KMS-11 (cell line): ENCODE results near the gene RASAL2.
A peak's percentile ranks its signal among the peaks of the same experiment; 100 is the strongest.

ENCODE experiments used
- H2AFZ ChIP-seq: fragments of 200-600 bp; sonication (generic); 2 replicates; pipeline ENCODE4 v1.6.1; 2016; ENCODE audit warnings: antibody characterized with exemption, mixed run types, low read depth
- H3K27ac ChIP-seq: fragments of 200-600 bp; sonication (generic); 2 replicates; pipeline ENCODE4 v1.6.1; 2016; ENCODE audit warnings: mild to moderate bottlenecking, mixed run types
- H3K27me3 ChIP-seq: fragments of 200-600 bp; sonication (generic); 2 replicates; pipeline ENCODE4 v1.6.1; 2017; ENCODE audit warnings: mild to moderate bottlenecking, low read depth, mixed run types, moderate library complexity; ENCODE audit not compliant: insufficient read depth
- H3K36me3 ChIP-seq: fragments of 200-600 bp; sonication (generic); 2 replicates; pipeline ENCODE4 v1.6.1; 2017; ENCODE audit warnings: mild to moderate bottlenecking, mixed run types; ENCODE audit not compliant: insufficient read depth
- H3K4me1 ChIP-seq: fragments of 200-600 bp; sonication (generic); 2 replicates; pipeline ENCODE4 v1.6.1; 2016; ENCODE audit warnings: mild to moderate bottlenecking, low read depth, mixed run types; ENCODE audit not compliant: poor library complexity, severe bottlenecking
- H3K4me2 ChIP-seq: fragments of 200-600 bp; sonication (generic); 2 replicates; pipeline ENCODE4 v1.7.0; 2016; ENCODE audit warnings: mild to moderate bottlenecking, mixed run types
- H3K4me3 ChIP-seq: fragments of 200-600 bp; sonication (generic); IDR thresholded peaks from 2 replicates; pipeline ENCODE4 v1.6.1; 2017; ENCODE audit warnings: low read depth, low read length, mixed read lengths; ENCODE audit not compliant: insufficient read depth
- H3K79me2 ChIP-seq: fragments of 200-600 bp; sonication (generic); 2 replicates; pipeline ENCODE4 v1.6.1; 2016; ENCODE audit warnings: low read depth, mixed run types; ENCODE audit not compliant: insufficient read depth
- H3K9ac ChIP-seq: fragments of 200-600 bp; sonication (generic); 2 replicates; pipeline ENCODE4 v1.6.1; 2016; ENCODE audit warnings: mild to moderate bottlenecking, mixed run types
- H4K20me1 ChIP-seq: fragments of 200-600 bp; sonication (generic); 2 replicates; pipeline ENCODE4 v1.6.1; 2016; ENCODE audit warnings: mild to moderate bottlenecking, mixed run types; ENCODE audit not compliant: insufficient read depth
- TF ChIP-seq, protein P1 (sequence below): fragments of 200-600 bp; sonication (generic); conservative IDR thresholded peaks from 2 replicates; pipeline ENCODE4 v1.6.1; 2017; ENCODE audit warnings: low read depth, mild to moderate bottlenecking, antibody characterized with exemption, low read length, moderate library complexity, mixed read lengths

The RASAL2 gene

DNA sequence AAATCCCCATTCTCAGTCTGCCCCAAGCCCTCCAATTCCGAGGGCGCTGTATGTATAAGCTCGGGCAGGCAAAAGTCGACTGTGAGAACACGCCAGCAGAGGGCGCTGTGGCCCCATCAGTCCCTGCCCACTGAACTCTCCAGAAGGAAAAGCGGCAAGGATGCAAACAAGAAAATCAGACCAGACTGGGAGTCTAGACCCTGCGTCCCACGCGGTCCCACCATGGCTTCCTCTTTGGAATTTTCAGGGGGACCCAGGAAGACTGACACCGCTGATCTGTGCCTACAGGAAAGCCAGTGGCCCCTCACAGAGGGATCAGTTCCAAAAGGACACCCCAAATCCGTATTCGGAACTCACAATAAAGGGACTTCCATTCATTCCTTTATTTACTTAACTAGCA lies 438.5 kb downstream of the RASAL2 start:
- no peak overlapping the region for H3K4me3 ChIP-seq
- H3K27me3 ChIP-seq = no peaks in the 10 kb centered on the region
- H4K20me1 ChIP-seq = no peaks in the 10 kb centered on the region
- TF ChIP-seq, protein P1, sequence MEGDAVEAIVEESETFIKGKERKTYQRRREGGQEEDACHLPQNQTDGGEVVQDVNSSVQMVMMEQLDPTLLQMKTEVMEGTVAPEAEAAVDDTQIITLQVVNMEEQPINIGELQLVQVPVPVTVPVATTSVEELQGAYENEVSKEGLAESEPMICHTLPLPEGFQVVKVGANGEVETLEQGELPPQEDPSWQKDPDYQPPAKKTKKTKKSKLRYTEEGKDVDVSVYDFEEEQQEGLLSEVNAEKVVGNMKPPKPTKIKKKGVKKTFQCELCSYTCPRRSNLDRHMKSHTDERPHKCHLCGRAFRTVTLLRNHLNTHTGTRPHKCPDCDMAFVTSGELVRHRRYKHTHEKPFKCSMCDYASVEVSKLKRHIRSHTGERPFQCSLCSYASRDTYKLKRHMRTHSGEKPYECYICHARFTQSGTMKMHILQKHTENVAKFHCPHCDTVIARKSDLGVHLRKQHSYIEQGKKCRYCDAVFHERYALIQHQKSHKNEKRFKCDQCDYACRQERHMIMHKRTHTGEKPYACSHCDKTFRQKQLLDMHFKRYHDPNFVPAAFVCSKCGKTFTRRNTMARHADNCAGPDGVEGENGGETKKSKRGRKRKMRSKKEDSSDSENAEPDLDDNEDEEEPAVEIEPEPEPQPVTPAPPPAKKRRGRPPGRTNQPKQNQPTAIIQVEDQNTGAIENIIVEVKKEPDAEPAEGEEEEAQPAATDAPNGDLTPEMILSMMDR = peak; percentile 99
- no peak overlapping the region for H3K9ac ChIP-seq
- H3K79me2 ChIP-seq = no peaks in the 10 kb centered on the region
- H3K4me1 ChIP-seq = peaks cover 19% of the 10 kb centered on the region
- H3K4me2 ChIP-seq = peak overlapping the region; percentile 14
- H3K36me3 ChIP-seq = no peaks in the 10 kb centered on the region
- peak overlapping the region; percentile 55 for H2AFZ ChIP-seq
- H3K27ac ChIP-seq = no peak overlapping the region

DNA sequence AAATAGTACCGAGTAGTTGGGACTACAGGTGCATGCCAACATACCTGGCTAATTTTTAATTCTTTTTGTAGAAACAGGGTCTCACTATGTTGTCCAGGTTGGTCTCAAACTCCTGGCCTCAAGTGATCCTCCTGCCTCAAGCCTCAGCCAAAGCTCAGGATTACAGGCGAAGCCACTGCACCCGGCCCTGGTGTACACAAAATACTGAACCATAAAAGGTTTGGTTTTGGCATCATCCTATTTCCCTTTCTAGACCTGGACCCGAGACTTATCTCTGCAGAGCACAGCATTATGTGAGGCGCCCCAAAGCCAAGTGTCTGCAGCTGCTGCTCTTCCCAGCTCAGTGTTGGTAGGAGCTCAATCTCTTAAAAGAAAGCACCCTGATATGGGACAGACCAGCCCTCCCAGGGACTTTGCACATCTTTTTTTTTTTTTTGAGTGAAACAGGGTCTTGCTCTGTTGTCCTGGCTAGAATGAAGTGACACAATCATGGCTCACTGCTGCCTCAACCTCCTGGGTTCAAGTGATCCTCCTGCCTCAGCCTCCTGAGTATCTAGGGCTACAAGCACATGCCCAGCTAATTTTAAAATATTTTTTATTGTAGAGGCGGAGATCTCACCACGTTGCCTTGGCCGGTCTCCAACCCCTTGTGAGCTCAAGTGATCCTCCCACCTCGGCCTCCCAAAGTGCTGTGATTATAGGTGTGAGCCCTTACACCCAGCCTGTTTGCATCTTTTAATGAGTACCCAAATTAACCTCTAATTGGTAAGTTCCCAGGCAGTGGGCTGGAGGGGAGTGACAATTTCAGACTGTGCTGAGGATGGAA lies 439.4 kb downstream of the RASAL2 start:
- no peaks in the 10 kb centered on the region for H3K36me3 ChIP-seq
- H3K27ac ChIP-seq = no peak overlapping the region
- no peak overlapping the region for H3K9ac ChIP-seq
- no peak overlapping the region for H3K4me2 ChIP-seq
- no peaks in the 10 kb centered on the region for H3K27me3 ChIP-seq
- TF ChIP-seq, protein P1 = no peak
- peaks cover 19% of the 10 kb centered on the region for H3K4me1 ChIP-seq
- H3K79me2 ChIP-seq = no peaks in the 10 kb centered on the region
- H2AFZ ChIP-seq = no peak overlapping the region
- no peaks in the 10 kb centered on the region for H4K20me1 ChIP-seq
- H3K4me3 ChIP-seq = no peak overlapping the region
